Mesendoderm (in vitro differentiated cells): ENCODE measurements around the gene ZNF267.

Experiments
- DNase-seq: peaks from one replicate; pipeline ENCODE4 v3.0.0; 2013
- H2AK5ac ChIP-seq: 2 replicates; pipeline ENCODE4 v1.6.1; 2013; ENCODE audit warnings: low read length, inconsistent platforms
- H2BK120ac ChIP-seq: 2 replicates; pipeline ENCODE4 v1.6.1; 2013; ENCODE audit warnings: low read depth, mild to moderate bottlenecking, low read length, moderate library complexity, mixed read lengths
- H2BK15ac ChIP-seq: replicated peaks from 2 replicates; pipeline ENCODE4 v1.6.1; 2013; ENCODE audit warnings: low read depth, mild to moderate bottlenecking, moderate library complexity
- H2BK5ac ChIP-seq: 2 replicates; pipeline ENCODE4 v1.6.1; 2013; ENCODE audit warnings: low read length, inconsistent platforms
- H3K18ac ChIP-seq: 2 replicates; pipeline ENCODE4 v1.6.1; 2013; ENCODE audit warnings: mild to moderate bottlenecking, low read length, mixed read lengths
- H3K23ac ChIP-seq: one replicate; pipeline ENCODE4 v1.6.1; 2013; ENCODE audit warnings: low read length
- H3K27ac ChIP-seq: 2 replicates; pipeline ENCODE4 v1.5.1; 2013; ENCODE audit warnings: low read depth, mild to moderate bottlenecking, inconsistent platforms, low read length, moderate library complexity
- H3K27me3 ChIP-seq: 2 replicates; pipeline ENCODE4 v1.6.1; 2013; ENCODE audit warnings: low read length, control low read depth, mild to moderate bottlenecking, inconsistent platforms; ENCODE audit not compliant: insufficient read depth, poor library complexity
- H3K36me3 ChIP-seq: 2 replicates; pipeline ENCODE4 v1.6.1; 2013; ENCODE audit warnings: low read length, inconsistent platforms; ENCODE audit not compliant: control insufficient read depth, insufficient read depth
- H3K4ac ChIP-seq: one replicate; pipeline ENCODE4 v1.6.1; 2013; ENCODE audit warnings: low read depth, mild to moderate bottlenecking, low read length, moderate library complexity
- H3K4me1 ChIP-seq: 2 replicates; pipeline ENCODE4 v1.6.1; 2013; ENCODE audit warnings: low read depth, low read length, inconsistent platforms; ENCODE audit not compliant: control insufficient read depth
- H3K4me2 ChIP-seq: 2 replicates; pipeline ENCODE4 v1.6.1; 2013; ENCODE audit warnings: low read length
- H3K4me3 ChIP-seq: 2 replicates; pipeline ENCODE4 v1.5.1; 2013; ENCODE audit warnings: mild to moderate bottlenecking, low read length
- H3K56ac ChIP-seq: one replicate; pipeline ENCODE4 v1.6.1; 2013; ENCODE audit warnings: low read length
- H3K79me1 ChIP-seq: 2 replicates; pipeline ENCODE4 v1.6.1; 2013; ENCODE audit warnings: low read length, inconsistent platforms
- H3K79me2 ChIP-seq: 2 replicates; pipeline ENCODE4 v1.6.1; 2013; ENCODE audit warnings: mild to moderate bottlenecking, low read length; ENCODE audit not compliant: control insufficient read depth, insufficient read depth
- H3K9ac ChIP-seq: 2 replicates; pipeline ENCODE4 v1.6.1; 2013; ENCODE audit warnings: low read length, inconsistent platforms
- H4K5ac ChIP-seq: one replicate; pipeline ENCODE4 v1.6.1; 2013; ENCODE audit warnings: low read length
- H4K8ac ChIP-seq: one replicate; pipeline ENCODE4 v1.6.1; 2013; ENCODE audit warnings: low read depth, mild to moderate bottlenecking, control low read depth, low read length, moderate library complexity
- WGBS: extraction: QIAGEN DNeasy Blood & Tissue Kit; methylation state at CpG from one replicate; pipeline ENCODE4 v1.1.7; 2013; ENCODE audit warnings: low lambda C conversion rate, missing lambda C conversion rate; ENCODE audit not compliant: insufficient coverage; ENCODE audit errors: extremely low coverage; 5-methylcytosine and 5-hydroxymethylcytosine counted together

The ZNF267 gene

DNA sequence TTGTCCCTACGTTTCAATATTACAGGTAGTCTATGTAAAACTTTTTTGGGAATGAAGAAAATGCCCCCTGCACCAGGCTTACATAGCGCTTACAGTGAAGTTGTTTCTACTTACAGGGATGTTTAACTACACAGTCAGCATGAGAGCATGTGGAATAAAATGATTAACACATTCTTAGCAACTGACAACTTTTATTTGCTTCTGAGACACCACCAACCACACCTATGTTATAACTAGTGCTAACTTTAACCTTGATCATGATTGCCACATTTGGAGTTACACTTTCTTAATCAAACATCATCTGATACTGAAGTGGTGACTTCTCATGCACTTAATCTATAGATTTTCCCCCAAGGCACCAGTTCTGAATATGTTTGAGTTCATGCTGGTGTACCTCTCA, 20.3 kb upstream of the ZNF267 start:
- H2BK15ac ChIP-seq = no peak overlapping the region
- no peak overlapping the region for H4K8ac ChIP-seq
- no peak overlapping the region for H3K18ac ChIP-seq
- no peak overlapping the region for H3K4me3 ChIP-seq
- H3K4me2 ChIP-seq = no peak overlapping the region
- no peaks in the 10 kb centered on the region for H3K4me1 ChIP-seq
- no peak overlapping the region for H2AK5ac ChIP-seq
- H2BK120ac ChIP-seq = no peak overlapping the region
- no peak overlapping the region for H4K5ac ChIP-seq
- no peak overlapping the region for H2BK5ac ChIP-seq
- no peak overlapping the region for H3K27ac ChIP-seq
- H3K4ac ChIP-seq = no peak overlapping the region
- no peaks in the 10 kb centered on the region for H3K36me3 ChIP-seq
- no peak overlapping the region for H3K9ac ChIP-seq
- H3K79me1 ChIP-seq = no peaks in the 10 kb centered on the region
- H3K23ac ChIP-seq = no peak overlapping the region
- H3K27me3 ChIP-seq = no peaks in the 10 kb centered on the region
- no peaks in the 10 kb centered on the region for H3K79me2 ChIP-seq
- DNase-seq = no peak
- no CpG with 5 or more reads among the region's 2 CpGs for WGBS
- H3K56ac ChIP-seq = no peak overlapping the region

DNA sequence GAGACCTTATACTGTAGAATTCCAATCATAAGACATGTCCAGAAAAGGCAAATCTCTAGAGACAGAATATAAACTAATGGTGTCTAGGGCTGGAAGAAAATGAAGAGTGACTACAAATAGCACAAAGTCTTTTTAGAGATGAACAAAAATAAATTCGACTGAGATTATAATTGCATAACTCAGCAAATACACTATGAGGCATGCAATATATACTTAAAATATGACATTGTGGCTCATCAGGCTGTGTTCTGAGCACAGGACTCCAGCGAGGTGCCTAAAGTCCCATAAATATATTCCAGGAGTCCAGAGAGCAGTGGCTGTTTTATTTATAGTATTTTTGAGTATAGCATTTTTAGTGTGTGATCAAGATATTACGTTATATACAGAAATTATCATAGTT, 13.1 kb upstream of the ZNF267 start:
- no peaks in the 10 kb centered on the region for H3K79me1 ChIP-seq
- no peak overlapping the region for H2BK120ac ChIP-seq
- H3K36me3 ChIP-seq = no peaks in the 10 kb centered on the region
- H3K18ac ChIP-seq = no peak overlapping the region
- H3K56ac ChIP-seq = no peak overlapping the region
- no CpG with 5 or more reads among the region's 3 CpGs for WGBS
- H3K79me2 ChIP-seq = no peaks in the 10 kb centered on the region
- H4K5ac ChIP-seq = no peak overlapping the region
- no peak overlapping the region for H3K4ac ChIP-seq
- no peak overlapping the region for H2AK5ac ChIP-seq
- no peak overlapping the region for H2BK5ac ChIP-seq
- H3K4me3 ChIP-seq = no peak overlapping the region
- H3K9ac ChIP-seq = no peak overlapping the region
- no peaks in the 10 kb centered on the region for H3K4me1 ChIP-seq
- no peak overlapping the region for H3K4me2 ChIP-seq
- H2BK15ac ChIP-seq = no peak overlapping the region
- H3K27ac ChIP-seq = no peak overlapping the region
- H3K27me3 ChIP-seq = no peaks in the 10 kb centered on the region
- no peak for DNase-seq
- H3K23ac ChIP-seq = no peak overlapping the region
- no peak overlapping the region for H4K8ac ChIP-seq

- H2AK5ac ChIP-seq = no peak overlapping the region
- H3K56ac ChIP-seq = no peak overlapping the region
- no peaks in the 10 kb centered on the region for H3K79me1 ChIP-seq
- no peaks in the 10 kb centered on the region for H3K36me3 ChIP-seq
- H3K23ac ChIP-seq = no peak overlapping the region
- no peak overlapping the region for H2BK15ac ChIP-seq
- no peak overlapping the region for H4K8ac ChIP-seq
- H4K5ac ChIP-seq = no peak overlapping the region
- H3K79me2 ChIP-seq = no peaks in the 10 kb centered on the region
- DNase-seq = no peak
- H3K4me2 ChIP-seq = no peak overlapping the region
- no peak overlapping the region for H3K18ac ChIP-seq
- H3K4me1 ChIP-seq = no peaks in the 10 kb centered on the region
- no peak overlapping the region for H3K4ac ChIP-seq
- no peak overlapping the region for H3K4me3 ChIP-seq
- H3K27ac ChIP-seq = no peak overlapping the region
- no peak overlapping the region for H2BK5ac ChIP-seq
- WGBS = no CpG with 5 or more reads among the region's 4 CpGs
- no peak overlapping the region for H3K9ac ChIP-seq
- H3K27me3 ChIP-seq = no peaks in the 10 kb centered on the region
- H2BK120ac ChIP-seq = no peak overlapping the region
Observed at GRCh38 chr16:31861455-31861854, 12.2 kb upstream of the ZNF267 start.

GRCh38 chr16:31862761-31863160, 10.8 kb upstream of the ZNF267 start:
- no peak overlapping the region for H2BK120ac ChIP-seq
- H3K18ac ChIP-seq = no peak overlapping the region
- no peaks in the 10 kb centered on the region for H3K4me1 ChIP-seq
- no peak overlapping the region for H3K56ac ChIP-seq
- H3K79me2 ChIP-seq = no peaks in the 10 kb centered on the region
- no peak for DNase-seq
- H3K9ac ChIP-seq = no peak overlapping the region
- no peaks in the 10 kb centered on the region for H3K79me1 ChIP-seq
- WGBS = no CpG with 5 or more reads among the region's 3 CpGs
- H3K23ac ChIP-seq = no peak overlapping the region
- H3K4ac ChIP-seq = no peak overlapping the region
- no peak overlapping the region for H4K5ac ChIP-seq
- no peak overlapping the region for H2BK5ac ChIP-seq
- no peak overlapping the region for H3K27ac ChIP-seq
- no peak overlapping the region for H4K8ac ChIP-seq
- no peak overlapping the region for H3K4me3 ChIP-seq
- no peak overlapping the region for H3K4me2 ChIP-seq
- no peaks in the 10 kb centered on the region for H3K27me3 ChIP-seq
- H2AK5ac ChIP-seq = no peak overlapping the region
- H3K36me3 ChIP-seq = no peaks in the 10 kb centered on the region
- no peak overlapping the region for H2BK15ac ChIP-seq

- Histone ChIP-seq H3K4ac (no peak overlapping the region), H3K27me3 (no peaks in the 10 kb centered on the region), H3K36me3 (no peaks in the 10 kb centered on the region), H3K4me1 (no peaks in the 10 kb centered on the region), H4K5ac (no peak overlapping the region), H2BK15ac (no peak overlapping the region), H3K9ac (no peak overlapping the region), H3K23ac (no peak overlapping the region), H2BK5ac (no peak overlapping the region), H3K56ac (no peak overlapping the region), H3K4me3 (no peak overlapping the region), H2BK120ac (no peak overlapping the region), H3K79me1 (no peaks in the 10 kb centered on the region), H3K18ac (no peak overlapping the region), H3K4me2 (no peak overlapping the region), H3K79me2 (no peaks in the 10 kb centered on the region), H2AK5ac (no peak overlapping the region), H4K8ac (no peak overlapping the region), H3K27ac (no peak overlapping the region)
- no peak for DNase-seq
- no CpG with 5 or more reads among the region's 3 CpGs for WGBS
Observed at GRCh38 chr16:31868164-31868563, 5.4 kb upstream of the ZNF267 start.

GRCh38 chr16:31868691-31869167, 4.9 kb upstream of the ZNF267 start:
- DNase-seq = peak; percentile 68

More at GRCh38 chr16:31868691-31869167, 4.9 kb upstream of the ZNF267 start:
- H3K4me3 ChIP-seq = no peak overlapping the region
- H3K56ac ChIP-seq = no peak overlapping the region
- no peak overlapping the region for H2BK120ac ChIP-seq
- no peak overlapping the region for H3K9ac ChIP-seq
- no peaks in the 10 kb centered on the region for H3K79me2 ChIP-seq
- no CpG with 5 or more reads among the region's 8 CpGs for WGBS
- H3K4me1 ChIP-seq = no peaks in the 10 kb centered on the region
- no peak overlapping the region for H3K4ac ChIP-seq
- H3K36me3 ChIP-seq = no peaks in the 10 kb centered on the region
- no peaks in the 10 kb centered on the region for H3K79me1 ChIP-seq
- no peak overlapping the region for H3K27ac ChIP-seq
- H2BK5ac ChIP-seq = no peak overlapping the region
- no peak overlapping the region for H3K4me2 ChIP-seq
- H4K5ac ChIP-seq = no peak overlapping the region
- no peak overlapping the region for H2AK5ac ChIP-seq
- no peak overlapping the region for H3K23ac ChIP-seq
- no peak overlapping the region for H4K8ac ChIP-seq
- no peak overlapping the region for H3K18ac ChIP-seq
- no peaks in the 10 kb centered on the region for H3K27me3 ChIP-seq
- H2BK15ac ChIP-seq = no peak overlapping the region
